Pancreas (tissue), 10 donors: ENCODE measurements around the gene CD226. TPM values are rescaled to one million over a fixed set of nuclear protein-coding genes. Genes with fewer than 3 reads are reported as not detected.
A peak's percentile ranks its signal among the peaks of the same experiment; 100 is the strongest.
"Not testable (repeated sequence)": the region's sequence is repeated elsewhere in the genome, so short reads cannot be mapped to it uniquely, and the experiment has no call there.

ENCODE experiments used
- ATAC-seq, 4 donors: fragments of 200-7000 bp; cut with Tn5 transposase; one replicate each; pipeline versions ENCODE4 v1.8.0 to v1.9.1; 2020; ENCODE audit warnings: mild to moderate bottlenecking in 4 of 4, moderate library complexity in 4 of 4
- DNase-seq, 6 donors: peaks; one replicate each; pipeline ENCODE4 v3.0.0-alpha.2; 2020
- FAIRE-seq: peaks from 2 replicates; lab custom pipeline; 2012; peaks lifted over from hg19 to GRCh38; lab: Jason Lieb, UNC
- H3K27ac ChIP-seq, 4 donors: fragments of 200-600 bp; sonication (generic); 1 replicate in 3 of 4; 2 replicates in 1 of 4; pipeline versions ENCODE4 v1.5.0 to v1.8.0; 2020
- H3K27me3 ChIP-seq, 4 donors: fragments of 200-600 bp; one replicate each; pipeline ENCODE4 v1.8.0; 2021
- H3K36me3 ChIP-seq, 3 donors: fragments of 200-600 bp; sonication (generic) in 1 of 3; one replicate each; pipeline versions ENCODE4 v1.5.0 to v1.8.0; 2020 to 2021
- H3K4me1 ChIP-seq, 3 donors: fragments of 200-600 bp; one replicate each; pipeline ENCODE4 v1.8.0; 2021
- H3K4me3 ChIP-seq, 4 donors: fragments of 200-600 bp; sonication (generic) in 2 of 4; one replicate each; pipeline versions ENCODE4 v1.5.0 to v1.8.0; 2020 to 2021
- H3K9me3 ChIP-seq, 4 donors: fragments of 200-600 bp; one replicate each; pipeline ENCODE4 v1.8.0; 2021
- WGBS, 2 donors: extraction: QIAGEN DNeasy Blood & Tissue Kit; methylation state at CpG; one replicate each; pipeline ENCODE4 v1.1.7; 2013; 5-methylcytosine and 5-hydroxymethylcytosine counted together
- intact Hi-C, 3 donors: fragments of 100-400 bp; cut with DNase I; formaldehyde crosslinking; loops; one replicate each; pipeline versions ENCODE4 v1.11.1 to v1.14.2; 2022
- polyA plus RNA-seq, 2 donors: library from polyadenylated mRNA; stranded (reverse); fragments of 200-250 nt; gene quantifications; one replicate each; pipeline ENCODE4 v1.2.3, GENCODE V29; 2013
- total RNA-seq, 6 donors: library from RNA; stranded (reverse); fragmentation: NEBNext Ultra II Directional in 4 of 6; extraction: Animal tissue kit (Norgen Biotek cat#: 25700) in 4 of 6; gene quantifications; one replicate each; pipeline versions ENCODE4 v1.2.1 to v1.2.4, GENCODE V29; 2021 to 2023
- TF ChIP-seq, protein P1 (sequence below), 4 donors: fragments of 200-600 bp; sonication (generic) in 3 of 4; IDR thresholded peaks; one replicate each; pipeline versions ENCODE4 v1.5.0 to v1.8.0; 2021; ENCODE audit warnings: antibody characterized with exemption in 4 of 4
- donor health status: healthy with polysubstance abuse.
- donor health status: DM: no; HTN: no; CAD: no; lungs with moderate emphysema.
- donor health status: DM: no; HTN: no; CAD: no.
- donor health status: control.
- donor health status: control.
- donor health status: Bipolar disorder and iron deficiency.
- donor health status: DM: yes; HTN: yes; CAD: no.
- donor health status: DM: no; HTN: no; CAD: no.
- donor health status: DM: no; HTN: no; CAD: no.
- donor health status: DM: yes; HTN: yes; CAD: no.

The CD226 gene
- total and polyA plus RNA-seq, 8 donors, result 0.07 to 1.1 (median 0.38) TPM

DNA sequence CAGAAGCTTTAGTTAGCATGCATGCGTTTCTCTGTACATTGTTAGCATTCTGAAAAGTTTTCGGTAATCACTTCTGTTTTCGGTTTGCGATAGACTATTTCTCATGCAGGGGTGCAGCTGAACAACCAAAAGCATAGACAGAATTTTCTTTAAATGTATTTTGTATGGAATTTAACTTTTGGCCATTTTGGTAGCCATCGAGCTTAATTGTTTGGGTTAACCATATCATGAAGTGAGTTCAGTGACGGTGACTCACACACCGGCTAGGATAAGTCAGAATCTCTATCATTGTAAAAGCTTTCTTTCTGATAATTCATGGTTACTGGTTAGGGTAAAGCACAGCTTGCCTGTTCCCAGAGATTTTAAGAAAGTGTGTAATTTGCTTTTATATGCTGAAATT is 107.2 kb downstream of the CD226 start:
- DNase-seq (no peak), ATAC-seq (no peak), FAIRE-seq (no peak)
- H3K36me3 ChIP-seq, result no peaks in the 10 kb centered on the region
- H3K27me3 ChIP-seq, result peaks cover 0 to 4% (median 0%) of the 10 kb centered on the region in 4 donors
- no peaks in the 10 kb centered on the region for H3K9me3 ChIP-seq
- no peak overlapping the region for H3K27ac ChIP-seq
- no peak overlapping the region for H3K4me3 ChIP-seq
- no peaks in the 10 kb centered on the region for H3K4me1 ChIP-seq
- intact Hi-C loops, result no loop called here
- 82 to 91% methylated on average over 7 of the region's 7 CpGs for WGBS, 2 donors
- TF ChIP-seq, protein P1, sequence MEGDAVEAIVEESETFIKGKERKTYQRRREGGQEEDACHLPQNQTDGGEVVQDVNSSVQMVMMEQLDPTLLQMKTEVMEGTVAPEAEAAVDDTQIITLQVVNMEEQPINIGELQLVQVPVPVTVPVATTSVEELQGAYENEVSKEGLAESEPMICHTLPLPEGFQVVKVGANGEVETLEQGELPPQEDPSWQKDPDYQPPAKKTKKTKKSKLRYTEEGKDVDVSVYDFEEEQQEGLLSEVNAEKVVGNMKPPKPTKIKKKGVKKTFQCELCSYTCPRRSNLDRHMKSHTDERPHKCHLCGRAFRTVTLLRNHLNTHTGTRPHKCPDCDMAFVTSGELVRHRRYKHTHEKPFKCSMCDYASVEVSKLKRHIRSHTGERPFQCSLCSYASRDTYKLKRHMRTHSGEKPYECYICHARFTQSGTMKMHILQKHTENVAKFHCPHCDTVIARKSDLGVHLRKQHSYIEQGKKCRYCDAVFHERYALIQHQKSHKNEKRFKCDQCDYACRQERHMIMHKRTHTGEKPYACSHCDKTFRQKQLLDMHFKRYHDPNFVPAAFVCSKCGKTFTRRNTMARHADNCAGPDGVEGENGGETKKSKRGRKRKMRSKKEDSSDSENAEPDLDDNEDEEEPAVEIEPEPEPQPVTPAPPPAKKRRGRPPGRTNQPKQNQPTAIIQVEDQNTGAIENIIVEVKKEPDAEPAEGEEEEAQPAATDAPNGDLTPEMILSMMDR (IDR thresholded peaks at IDR 0.05), result no peak

DNA sequence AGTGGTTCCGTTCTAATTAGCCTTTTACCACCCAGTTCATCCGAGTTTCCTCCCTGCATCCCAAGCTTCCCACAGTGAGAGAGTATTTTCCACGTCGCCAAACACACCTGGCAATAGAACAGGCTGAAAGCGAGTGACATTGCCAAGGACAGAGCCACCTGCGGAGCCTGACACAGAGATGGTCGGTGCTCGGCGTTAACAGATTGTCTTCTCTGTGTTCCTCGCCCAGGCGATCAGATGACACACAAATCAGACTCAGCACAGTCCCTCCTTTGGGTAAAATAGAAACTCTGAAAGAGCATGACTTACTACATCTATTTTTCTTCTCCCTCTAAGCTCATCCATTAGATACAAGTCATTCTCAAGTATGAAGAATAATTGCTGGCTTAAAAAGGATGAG is 107.7 kb downstream of the CD226 start:
- Histone ChIP-seq H3K36me3 (no peaks in the 10 kb centered on the region), H3K4me1 (no peaks in the 10 kb centered on the region), H3K27me3 (peaks cover 0 to 4% (median 0%) of the 10 kb centered on the region in 4 donors), H3K9me3 (no peaks in the 10 kb centered on the region), H3K27ac (no peak overlapping the region), H3K4me3 (no peak overlapping the region)
- TF ChIP-seq, protein P1 (IDR thresholded peaks at IDR 0.05), result no peak
- FAIRE-seq (no peak), ATAC-seq (no peak), DNase-seq (no peak)
- 70 to 80% methylated on average over 11 of the region's 11 CpGs for whole genome bisulfite sequencing, 2 donors
- intact Hi-C loops, result no loop called here

DNA sequence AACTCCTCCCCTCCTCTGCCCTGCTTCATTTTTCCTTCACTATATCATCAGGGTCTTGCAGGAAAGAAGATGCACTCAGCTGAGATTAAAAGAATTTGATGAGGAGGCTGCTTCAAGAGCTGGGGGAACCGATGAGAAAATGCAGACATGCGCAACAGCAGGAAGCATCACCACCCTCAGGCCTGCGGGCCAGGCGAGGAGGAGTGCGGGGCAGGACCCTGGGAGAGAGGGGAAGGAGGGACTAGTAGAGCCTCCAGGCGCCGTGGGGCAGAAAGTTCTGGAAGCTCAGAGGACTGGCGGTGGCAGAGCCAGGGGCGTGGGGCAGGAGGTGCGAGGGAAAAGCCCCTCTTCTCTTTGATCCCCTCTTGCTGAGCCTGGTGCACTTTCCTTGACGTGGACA is 108.2 kb downstream of the CD226 start:
- no peak for FAIRE-seq

DNA sequence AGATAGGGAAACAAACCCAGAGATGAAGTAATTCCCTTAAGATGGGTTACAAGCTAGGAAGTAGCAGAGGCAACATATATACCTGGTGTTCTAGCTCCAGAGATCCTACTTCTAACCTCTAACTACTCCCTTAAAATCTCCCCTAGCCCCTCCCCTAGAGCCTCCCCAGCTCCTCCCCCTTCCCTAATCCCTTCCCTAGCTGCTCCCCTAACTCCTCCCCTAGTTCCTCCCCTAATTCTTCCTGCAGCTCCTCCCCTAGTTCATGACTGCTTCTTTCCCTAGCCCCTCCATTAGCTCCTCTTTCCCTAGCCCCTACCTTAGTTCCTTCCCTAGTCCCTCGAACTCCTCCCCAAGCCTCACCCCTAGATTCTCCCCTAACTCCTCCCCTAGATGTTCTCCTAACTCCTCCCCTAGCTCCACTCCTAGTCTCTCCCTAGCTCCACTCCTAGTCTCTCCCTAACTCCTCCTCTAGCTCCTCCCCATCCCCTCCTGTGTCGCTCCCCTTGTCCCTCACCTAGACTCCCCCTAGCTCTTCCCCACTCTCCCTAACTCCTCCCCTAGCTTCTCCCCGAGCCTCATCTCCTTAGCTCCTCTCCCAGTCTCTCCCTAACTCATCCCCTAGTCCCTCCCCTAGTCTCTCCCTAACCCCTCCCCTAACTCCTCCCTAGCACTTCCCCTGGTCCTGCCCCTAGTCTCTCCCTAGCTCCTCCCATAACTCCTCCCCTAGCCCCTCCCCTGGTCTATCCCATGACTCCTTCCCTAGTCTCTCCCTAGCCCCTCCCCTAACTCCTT is 108.9 kb downstream of the CD226 start:
- intact Hi-C loops, result no loop called here
- TF ChIP-seq, protein P1 (IDR thresholded peaks at IDR 0.05), result no peak
- Histone ChIP-seq H3K4me3 (no peak overlapping the region), H3K4me1 (no peaks in the 10 kb centered on the region), H3K27ac (no peak overlapping the region), H3K27me3 (peaks cover 0 to 4% (median 0%) of the 10 kb centered on the region in 4 donors), H3K9me3 (no peaks in the 10 kb centered on the region), H3K36me3 (no peaks in the 10 kb centered on the region)
- no peak for DNase-seq
- no peak for ATAC-seq
- no peak for FAIRE-seq
- WGBS, 2 donors, result 85 to 94% methylated on average over 3 of the region's 3 CpGs

More for the DNA sequence above, 108.2 kb downstream of the CD226 start:
- ATAC-seq, result no peak
- Histone ChIP-seq H3K27ac (no peak overlapping the region), H3K36me3 (no peaks in the 10 kb centered on the region), H3K4me3 (no peak overlapping the region), H3K9me3 (no peaks in the 10 kb centered on the region), H3K4me1 (no peaks in the 10 kb centered on the region), H3K27me3 (peaks cover 0 to 4% (median 0%) of the 10 kb centered on the region in 4 donors)
- peak in 1 of 6 donors; percentile 64 for DNase-seq
- 90 to 92% methylated on average over 11 of the region's 11 CpGs for WGBS, 2 donors
- intact Hi-C loops, result no loop called here
- TF ChIP-seq, protein P1 (IDR thresholded peaks at IDR 0.05), result no peak

DNA sequence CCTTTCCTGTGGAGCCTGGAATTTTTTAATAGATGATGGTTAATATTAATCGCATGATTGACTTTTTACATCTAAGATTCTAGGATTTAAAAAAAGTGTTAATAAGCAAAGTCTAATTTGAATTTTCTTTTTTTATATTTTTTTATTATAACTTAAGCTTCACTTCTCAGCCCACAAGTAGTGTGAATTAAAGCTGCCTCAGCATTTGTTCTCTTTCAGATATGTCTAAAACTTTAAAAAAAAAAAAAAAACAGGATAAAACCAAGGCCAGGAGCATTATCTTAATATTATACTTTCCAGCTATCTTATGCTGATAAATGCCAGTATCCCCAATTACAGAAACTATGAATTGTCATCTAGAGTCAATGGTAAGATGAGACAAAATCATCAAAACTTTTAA is 109.7 kb downstream of the CD226 start:
- FAIRE-seq (no peak), DNase-seq (no peak), ATAC-seq (no peak)
- no peak overlapping the region for H3K4me3 ChIP-seq
- no peaks in the 10 kb centered on the region for H3K4me1 ChIP-seq
- TF ChIP-seq, protein P1 (IDR thresholded peaks at IDR 0.05), result no peak
- H3K9me3 ChIP-seq, result no peaks in the 10 kb centered on the region
- H3K36me3 ChIP-seq, result no peaks in the 10 kb centered on the region
- no peak overlapping the region for H3K27ac ChIP-seq
- WGBS, 2 donors, result 93 to 95% methylated on average over 1 of the region's 1 CpG
- H3K27me3 ChIP-seq, result peaks cover 0 to 4% (median 0%) of the 10 kb centered on the region in 4 donors
- intact Hi-C loops, result no loop called here

DNA sequence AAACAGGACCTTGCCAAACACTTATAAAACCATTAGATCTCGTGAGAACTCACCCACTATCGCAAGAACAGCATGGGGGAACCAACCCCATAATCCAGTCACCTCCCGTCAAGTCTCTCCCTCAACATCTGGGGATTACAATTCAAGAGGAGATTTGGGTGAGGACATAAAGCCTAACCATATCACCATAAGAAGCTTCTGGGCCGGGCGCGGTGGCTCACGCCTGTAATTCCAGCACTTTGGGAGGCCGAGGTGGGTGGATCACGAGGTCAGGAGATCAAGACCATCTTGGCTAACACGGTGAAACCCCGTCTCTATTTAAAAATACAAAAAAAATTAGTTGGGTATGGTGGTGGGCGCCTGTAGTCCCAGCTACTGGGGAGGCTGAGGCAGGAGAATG is 112.7 kb downstream of the CD226 start:
- H3K27ac ChIP-seq, H3K27me3 ChIP-seq, intact Hi-C loops, H3K36me3 ChIP-seq, FAIRE-seq, ATAC-seq, H3K4me3 ChIP-seq, H3K9me3 ChIP-seq, H3K4me1 ChIP-seq, DNase-seq: not testable (repeated sequence)
- 91 to 94% methylated on average over 12 of the region's 12 CpGs for WGBS, 2 donors
